ENCODE results near the gene ABL2.
A peak's percentile ranks its signal among the peaks of the same experiment; 100 is the strongest.

Gene ABL2

DNA sequence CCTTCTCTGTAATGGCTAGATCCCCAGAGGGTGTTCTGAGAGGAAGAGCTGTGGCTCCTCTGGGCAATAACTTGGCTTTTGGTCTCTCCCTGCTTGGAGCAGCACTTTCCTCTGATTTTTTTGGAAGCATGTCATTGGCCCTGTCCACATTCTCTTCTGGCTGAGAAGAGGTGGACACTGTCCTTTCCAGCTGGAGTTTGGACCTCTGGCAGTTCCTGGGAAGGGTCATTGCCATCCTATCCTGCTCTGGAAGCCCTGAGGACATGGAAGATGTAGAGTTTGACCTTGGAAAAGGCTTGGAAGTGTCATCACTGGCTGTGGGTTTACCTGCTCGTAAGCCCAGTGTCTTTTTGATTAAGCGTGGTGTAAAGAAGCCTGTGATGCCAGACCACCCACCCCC is 120.8 kb downstream of the ABL2 start:
- TF ChIP-seq CTCF (conservative IDR thresholded peaks at IDR 0.05) = no peak
- no peak overlapping the region for H3K27ac ChIP-seq

GRCh38 chr1:179107706-179108629 is 121.5 kb downstream of the ABL2 start:
- no peak for TF ChIP-seq CTCF (conservative IDR thresholded peaks at IDR 0.05)
- H3K27ac ChIP-seq = no peak overlapping the region

GRCh38 chr1:179105393-179105792 is 124.1 kb downstream of the ABL2 start:
- peak; percentile 54 for TF ChIP-seq CTCF (conservative IDR thresholded peaks at IDR 0.05)
- H3K27ac ChIP-seq = no peak overlapping the region

- H3K27ac ChIP-seq = no peak overlapping the region
- TF ChIP-seq CTCF (conservative IDR thresholded peaks at IDR 0.05) = no peak
Measured at GRCh38 chr1:179104611-179105250, 124.7 kb downstream of the ABL2 start.

DNA sequence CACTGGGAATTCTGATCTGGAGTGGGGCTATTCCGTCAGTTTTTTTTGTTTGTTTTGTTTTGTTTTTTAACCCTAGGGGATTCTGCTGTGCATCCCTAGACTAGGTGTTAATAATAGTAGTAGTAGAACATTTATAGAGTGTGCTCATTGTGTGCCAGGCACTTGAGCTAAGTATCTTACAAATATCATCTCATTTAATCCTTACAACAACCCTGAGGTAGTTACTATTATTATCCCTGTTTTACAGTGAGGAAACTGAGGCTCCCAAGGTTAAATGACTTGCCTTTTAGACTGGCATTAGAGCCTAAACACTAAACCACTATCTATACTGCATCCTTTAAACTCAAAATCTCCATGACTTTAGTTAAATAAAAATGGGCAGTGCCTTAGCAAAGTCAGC is 125.5 kb downstream of the ABL2 start:
- no peak for TF ChIP-seq CTCF (conservative IDR thresholded peaks at IDR 0.05)
- H3K27ac ChIP-seq = no peak overlapping the region

DNA sequence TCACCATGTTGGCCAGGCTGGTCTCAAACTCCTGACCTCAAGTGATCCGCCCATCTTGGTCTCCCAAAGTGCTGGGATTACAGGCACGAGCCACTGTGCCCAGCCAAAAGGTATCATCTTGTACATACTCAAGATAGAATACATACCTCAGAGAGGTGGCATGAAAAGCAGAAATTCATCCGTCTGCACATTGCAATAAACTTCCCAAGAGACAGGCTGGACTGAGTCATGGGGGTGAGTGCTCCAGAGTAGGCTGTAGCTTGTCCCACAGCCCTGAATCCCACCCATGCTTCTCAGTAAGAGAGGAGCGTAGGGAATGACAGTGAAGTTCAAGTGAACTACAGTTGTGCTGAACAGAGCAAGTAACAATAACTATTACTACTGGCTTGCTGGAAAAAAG is 127.9 kb downstream of the ABL2 start:
- H3K27ac ChIP-seq = no peak overlapping the region

More for the DNA sequence above, 127.9 kb downstream of the ABL2 start:
- TF ChIP-seq CTCF (conservative IDR thresholded peaks at IDR 0.05) = no peak

Measured in VCaP (cell line).